HuH-7.5 (cell line): ENCODE results near the gene ZNF280D.
"Not testable (repeated sequence)": the region's sequence is repeated elsewhere in the genome, so short reads cannot be mapped to it uniquely, and the experiment has no call there.

Source experiments
- DNase-seq: peaks from one replicate; pipeline ENCODE4 v3.0.0; 2011; ENCODE audit warnings: low spot score

The ZNF280D gene

GRCh38 chr15:56709502-56709901 lies 23.8 kb downstream of the ZNF280D start:
- DNase-seq: not testable (repeated sequence)

GRCh38 chr15:56699743-56700142 lies 33.6 kb downstream of the ZNF280D start:
- no peak for DNase-seq

GRCh38 chr15:56698270-56698669 lies 35.0 kb downstream of the ZNF280D start:
- DNase-seq: no peak

- no peak for DNase-seq
Measured at GRCh38 chr15:56693761-56694160, 39.5 kb downstream of the ZNF280D start.

GRCh38 chr15:56690733-56691132 lies 42.6 kb downstream of the ZNF280D start:
- DNase-seq: no peak

GRCh38 chr15:56683908-56684307 lies 49.4 kb downstream of the ZNF280D start:
- DNase-seq: no peak

- DNase-seq: no peak
Measured at GRCh38 chr15:56681113-56681512, 52.2 kb downstream of the ZNF280D start.

- no peak for DNase-seq
Measured at GRCh38 chr15:56679225-56679624, 54.1 kb downstream of the ZNF280D start.

- DNase-seq: no peak
Measured at GRCh38 chr15:56678571-56678970, 54.7 kb downstream of the ZNF280D start.

GRCh38 chr15:56677271-56677670 lies 56.0 kb downstream of the ZNF280D start:
- DNase-seq: no peak

GRCh38 chr15:56675930-56676329 lies 57.4 kb downstream of the ZNF280D start:
- DNase-seq: no peak

- no peak for DNase-seq
Measured at GRCh38 chr15:56674857-56675256, 58.5 kb downstream of the ZNF280D start.

GRCh38 chr15:56672721-56673120 lies 60.6 kb downstream of the ZNF280D start:
- DNase-seq: no peak

- no peak for DNase-seq
Measured at GRCh38 chr15:56667517-56667916, 65.8 kb downstream of the ZNF280D start.

GRCh38 chr15:56660943-56661342 lies 72.4 kb downstream of the ZNF280D start:
- no peak for DNase-seq

- no peak for DNase-seq
Measured at GRCh38 chr15:56659197-56659596, 74.1 kb downstream of the ZNF280D start.

- no peak for DNase-seq
Measured at GRCh38 chr15:56654624-56655023, 78.7 kb downstream of the ZNF280D start.

- no peak for DNase-seq
Measured at GRCh38 chr15:56654216-56654615, 79.1 kb downstream of the ZNF280D start.

GRCh38 chr15:56653787-56654186 lies 79.5 kb downstream of the ZNF280D start:
- DNase-seq: no peak

- DNase-seq: no peak
Measured at GRCh38 chr15:56653107-56653506, 80.2 kb downstream of the ZNF280D start.

- no peak for DNase-seq
Measured at GRCh38 chr15:56648311-56648710, 85.0 kb downstream of the ZNF280D start.

GRCh38 chr15:56640549-56640948 lies 92.8 kb downstream of the ZNF280D start:
- DNase-seq: no peak

GRCh38 chr15:56640127-56640526 lies 93.2 kb downstream of the ZNF280D start:
- DNase-seq: no peak

GRCh38 chr15:56639631-56640030 lies 93.7 kb downstream of the ZNF280D start:
- no peak for DNase-seq

- DNase-seq: no peak
Measured at GRCh38 chr15:56631765-56632164, 101.5 kb downstream of the ZNF280D start.
